PFSK-1 (cell line): ENCODE data around the gene CRB2.

ENCODE experiments used
- POLR2AphosphoS5 ChIP-seq: IDR thresholded peaks from 2 replicates; pipeline ENCODE4 v1.6.1; 2012; ENCODE audit warnings: low read depth, mild to moderate bottlenecking, control low read depth, low read length, moderate library complexity
- REST ChIP-seq, 2 experiments: IDR thresholded peaks; 2 replicates each; pipeline versions ENCODE4 v1.6.1 to v1.8.0; 2011 to 2012; ENCODE audit warnings: low read depth in 2 of 2, low read length in 2 of 2, control low read depth in 1 of 2, inconsistent platforms in 1 of 2, mild to moderate bottlenecking in 1 of 2, moderate library complexity in 1 of 2; ENCODE audit not compliant: insufficient read depth in 1 of 2
- SIN3A ChIP-seq: IDR thresholded peaks from 2 replicates; pipeline ENCODE4 v1.6.1; 2012; ENCODE audit warnings: mild to moderate bottlenecking, low read length, moderate library complexity, borderline replicate concordance; ENCODE audit not compliant: insufficient read depth
- TAF1 ChIP-seq: IDR thresholded peaks from 2 replicates; pipeline ENCODE4 v1.6.1; 2012; ENCODE audit warnings: low read length, control low read depth, borderline replicate concordance; ENCODE audit not compliant: insufficient read depth

- no peak for TF ChIP-seq SIN3A
- no peak for TF ChIP-seq POLR2AphosphoS5
- no peak for TF ChIP-seq TAF1
- no peak for TF ChIP-seq REST (IDR thresholded peaks at IDR 0.05; ENCODE audit: insufficient read depth in 1 of 2, low read depth in 2 of 2, low read length in 2 of 2)
These were observed 25.1 kb downstream of the CRB2 start for GRCh38 chr9:123380852-123381705.
